ENCODE results near the gene ELP5.

Gene ELP5

DNA sequence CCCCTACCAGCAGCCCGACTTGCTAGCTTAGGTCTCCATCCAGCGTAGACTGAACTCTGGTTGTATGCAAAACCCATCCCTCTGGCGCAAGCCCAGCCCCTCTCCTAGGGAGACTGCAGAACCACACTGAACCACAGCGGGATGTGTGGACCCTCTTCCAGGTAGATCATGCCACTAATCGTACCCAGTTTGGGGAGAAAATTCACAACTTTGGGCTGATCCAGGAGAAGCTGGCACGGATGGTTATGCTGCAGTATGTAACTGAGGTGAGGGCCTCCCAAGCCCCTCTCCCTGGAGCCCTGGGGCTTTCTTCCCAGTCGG lies 29.1 kb upstream of the ELP5 start:
- no peak overlapping the region for H3K27ac ChIP-seq (ENCODE audit: low read length)
- ATAC-seq (ENCODE audit: insufficient read depth, low read depth) = no peak
- no peaks in the 10 kb centered on the region for H3K27me3 ChIP-seq (ENCODE audit: insufficient read depth, low read length, poor library complexity)
- peaks cover 72% of the 10 kb centered on the region for H3K36me3 ChIP-seq (ENCODE audit: insufficient read depth, low read length)
- no peaks in the 10 kb centered on the region for H3K9me3 ChIP-seq (ENCODE audit: insufficient read depth, low read length, severe bottlenecking)
- H2AFZ ChIP-seq (ENCODE audit: low read depth, low read length) = no peak overlapping the region
- H3K79me2 ChIP-seq (ENCODE audit: insufficient read depth, low read length) = peaks cover 26% of the 10 kb centered on the region
- peaks cover 42% of the 10 kb centered on the region for H3K4me1 ChIP-seq (ENCODE audit: insufficient read depth, low read length)
- no peak overlapping the region for H3K4me3 ChIP-seq (ENCODE audit: low read depth in 1 of 2, low read length in 2 of 2)
- no peak for TF ChIP-seq EZH2 (IDR thresholded peaks at IDR 0.05; ENCODE audit: borderline replicate concordance, low read depth, low read length, severe bottlenecking)
- TF ChIP-seq, protein P1, sequence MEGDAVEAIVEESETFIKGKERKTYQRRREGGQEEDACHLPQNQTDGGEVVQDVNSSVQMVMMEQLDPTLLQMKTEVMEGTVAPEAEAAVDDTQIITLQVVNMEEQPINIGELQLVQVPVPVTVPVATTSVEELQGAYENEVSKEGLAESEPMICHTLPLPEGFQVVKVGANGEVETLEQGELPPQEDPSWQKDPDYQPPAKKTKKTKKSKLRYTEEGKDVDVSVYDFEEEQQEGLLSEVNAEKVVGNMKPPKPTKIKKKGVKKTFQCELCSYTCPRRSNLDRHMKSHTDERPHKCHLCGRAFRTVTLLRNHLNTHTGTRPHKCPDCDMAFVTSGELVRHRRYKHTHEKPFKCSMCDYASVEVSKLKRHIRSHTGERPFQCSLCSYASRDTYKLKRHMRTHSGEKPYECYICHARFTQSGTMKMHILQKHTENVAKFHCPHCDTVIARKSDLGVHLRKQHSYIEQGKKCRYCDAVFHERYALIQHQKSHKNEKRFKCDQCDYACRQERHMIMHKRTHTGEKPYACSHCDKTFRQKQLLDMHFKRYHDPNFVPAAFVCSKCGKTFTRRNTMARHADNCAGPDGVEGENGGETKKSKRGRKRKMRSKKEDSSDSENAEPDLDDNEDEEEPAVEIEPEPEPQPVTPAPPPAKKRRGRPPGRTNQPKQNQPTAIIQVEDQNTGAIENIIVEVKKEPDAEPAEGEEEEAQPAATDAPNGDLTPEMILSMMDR (IDR thresholded peaks at IDR 0.05; ENCODE audit: borderline replicate concordance, extremely low read depth, low read length, poor library complexity, severe bottlenecking) = no peak
- no peak overlapping the region for H3K4me2 ChIP-seq (ENCODE audit: insufficient read depth, low read length)
- H3K9ac ChIP-seq (ENCODE audit: low read depth, low read length) = no peak overlapping the region
- H4K20me1 ChIP-seq (ENCODE audit: insufficient read depth, low read length) = peaks cover 38% of the 10 kb centered on the region
- DNase-seq = no peak

DNA sequence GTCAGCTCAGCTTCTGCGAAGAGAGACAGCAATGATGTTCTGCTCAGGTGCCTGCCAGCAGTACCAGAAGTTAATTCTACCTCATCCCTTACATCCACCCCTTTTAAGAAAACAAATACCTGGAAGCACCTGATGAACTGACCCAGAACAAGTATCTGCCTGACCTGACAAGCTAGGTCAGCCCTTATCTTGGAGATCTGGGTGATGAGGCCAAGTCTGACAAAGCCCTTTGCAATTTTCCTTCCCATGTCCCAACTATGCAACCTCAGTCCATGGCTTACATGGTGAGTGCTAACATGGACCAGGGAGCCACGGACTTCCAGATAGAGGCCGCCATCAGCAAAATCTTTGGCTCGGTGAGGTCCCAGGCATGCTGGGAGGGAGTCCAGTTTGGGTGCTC lies 28.6 kb upstream of the ELP5 start:
- DNase-seq (no peak), ATAC-seq (ENCODE audit: insufficient read depth, low read depth) (no peak)
- H4K20me1 ChIP-seq (ENCODE audit: insufficient read depth, low read length) = peaks cover 38% of the 10 kb centered on the region
- no peaks in the 10 kb centered on the region for H3K27me3 ChIP-seq (ENCODE audit: insufficient read depth, low read length, poor library complexity)
- no peak overlapping the region for H3K9ac ChIP-seq (ENCODE audit: low read depth, low read length)
- no peak overlapping the region for H3K4me3 ChIP-seq (ENCODE audit: low read depth in 1 of 2, low read length in 2 of 2)
- no peak overlapping the region for H3K4me2 ChIP-seq (ENCODE audit: insufficient read depth, low read length)
- H2AFZ ChIP-seq (ENCODE audit: low read depth, low read length) = no peak overlapping the region
- H3K79me2 ChIP-seq (ENCODE audit: insufficient read depth, low read length) = peaks cover 26% of the 10 kb centered on the region
- peaks cover 38% of the 10 kb centered on the region for H3K4me1 ChIP-seq (ENCODE audit: insufficient read depth, low read length)
- TF ChIP-seq EZH2 (IDR thresholded peaks at IDR 0.05; ENCODE audit: borderline replicate concordance, low read depth, low read length, severe bottlenecking) = no peak
- TF ChIP-seq, protein P1 (IDR thresholded peaks at IDR 0.05; ENCODE audit: borderline replicate concordance, extremely low read depth, low read length, poor library complexity, severe bottlenecking) = no peak
- no peaks in the 10 kb centered on the region for H3K9me3 ChIP-seq (ENCODE audit: insufficient read depth, low read length, severe bottlenecking)
- H3K27ac ChIP-seq (ENCODE audit: low read length) = no peak overlapping the region
- H3K36me3 ChIP-seq (ENCODE audit: insufficient read depth, low read length) = peaks cover 76% of the 10 kb centered on the region

DNA sequence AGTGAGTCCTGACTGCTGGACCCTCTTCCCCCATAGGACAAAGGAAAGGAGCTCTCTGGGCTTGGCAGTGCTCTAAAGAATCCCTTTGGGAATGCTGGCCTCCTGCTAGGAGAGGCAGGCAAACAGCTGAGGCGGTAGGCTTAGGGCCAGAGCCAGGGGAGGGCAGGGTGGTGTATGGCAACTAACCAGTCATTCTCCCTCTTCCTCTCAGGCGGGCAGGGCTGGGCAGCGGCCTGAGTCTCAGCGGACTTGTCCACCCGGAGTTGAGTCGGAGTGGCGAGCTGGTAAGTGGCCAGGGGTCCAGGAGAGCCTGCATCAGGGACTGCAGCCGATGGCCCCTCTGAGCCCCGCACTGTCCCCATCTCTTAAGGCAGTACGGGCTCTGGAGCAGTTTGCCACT lies 27.9 kb upstream of the ELP5 start:
- Histone ChIP-seq H3K4me2 (ENCODE audit: insufficient read depth, low read length) (no peak overlapping the region), H2AFZ (ENCODE audit: low read depth, low read length) (no peak overlapping the region), H3K4me3 (ENCODE audit: low read depth in 1 of 2, low read length in 2 of 2) (no peak overlapping the region), H3K9ac (ENCODE audit: low read depth, low read length) (no peak overlapping the region), H3K27me3 (ENCODE audit: insufficient read depth, low read length, poor library complexity) (no peaks in the 10 kb centered on the region), H4K20me1 (ENCODE audit: insufficient read depth, low read length) (peaks cover 38% of the 10 kb centered on the region), H3K79me2 (ENCODE audit: insufficient read depth, low read length) (peaks cover 29% of the 10 kb centered on the region), H3K36me3 (ENCODE audit: insufficient read depth, low read length) (peaks cover 84% of the 10 kb centered on the region), H3K4me1 (ENCODE audit: insufficient read depth, low read length) (peaks cover 30% of the 10 kb centered on the region), H3K27ac (ENCODE audit: low read length) (no peak overlapping the region), H3K9me3 (ENCODE audit: insufficient read depth, low read length, severe bottlenecking) (no peaks in the 10 kb centered on the region)
- no peak for TF ChIP-seq EZH2 (IDR thresholded peaks at IDR 0.05; ENCODE audit: borderline replicate concordance, low read depth, low read length, severe bottlenecking)
- TF ChIP-seq, protein P1 (IDR thresholded peaks at IDR 0.05; ENCODE audit: borderline replicate concordance, extremely low read depth, low read length, poor library complexity, severe bottlenecking) = no peak
- DNase-seq (no peak), ATAC-seq (ENCODE audit: insufficient read depth, low read depth) (no peak)

DNA sequence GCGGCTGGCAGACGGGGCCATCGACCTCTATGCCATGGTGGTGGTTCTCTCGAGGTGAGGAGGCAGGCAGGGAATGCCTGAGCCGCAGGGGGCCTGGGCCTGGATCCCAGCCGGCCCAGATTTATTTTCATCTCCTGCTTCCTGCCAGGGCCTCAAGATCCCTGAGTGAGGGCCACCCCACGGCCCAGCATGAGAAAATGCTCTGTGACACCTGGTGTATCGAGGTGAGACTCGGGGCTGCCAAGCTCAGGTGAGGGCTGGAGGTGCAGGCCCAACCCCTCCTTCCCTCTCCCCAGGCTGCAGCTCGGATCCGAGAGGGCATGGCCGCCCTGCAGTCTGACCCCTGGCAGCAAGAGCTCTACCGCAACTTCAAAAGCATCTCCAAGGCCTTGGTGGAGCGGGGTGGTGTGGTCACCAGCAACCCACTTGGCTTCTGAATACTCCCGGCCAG lies 27.3 kb upstream of the ELP5 start:
- TF ChIP-seq, protein P1 (IDR thresholded peaks at IDR 0.05; ENCODE audit: borderline replicate concordance, extremely low read depth, low read length, poor library complexity, severe bottlenecking) = no peak
- TF ChIP-seq EZH2 (IDR thresholded peaks at IDR 0.05; ENCODE audit: borderline replicate concordance, low read depth, low read length, severe bottlenecking) = no peak
- Histone ChIP-seq H3K79me2 (ENCODE audit: insufficient read depth, low read length) (peaks cover 33% of the 10 kb centered on the region), H4K20me1 (ENCODE audit: insufficient read depth, low read length) (peaks cover 41% of the 10 kb centered on the region), H3K4me3 (ENCODE audit: low read depth in 1 of 2, low read length in 2 of 2) (no peak overlapping the region), H3K36me3 (ENCODE audit: insufficient read depth, low read length) (peaks cover 89% of the 10 kb centered on the region), H3K9ac (ENCODE audit: low read depth, low read length) (no peak overlapping the region), H3K4me1 (ENCODE audit: insufficient read depth, low read length) (peaks cover 25% of the 10 kb centered on the region), H3K27me3 (ENCODE audit: insufficient read depth, low read length, poor library complexity) (no peaks in the 10 kb centered on the region), H3K9me3 (ENCODE audit: insufficient read depth, low read length, severe bottlenecking) (no peaks in the 10 kb centered on the region), H2AFZ (ENCODE audit: low read depth, low read length) (no peak overlapping the region), H3K4me2 (ENCODE audit: insufficient read depth, low read length) (no peak overlapping the region), H3K27ac (ENCODE audit: low read length) (no peak overlapping the region)
- ATAC-seq (ENCODE audit: insufficient read depth, low read depth) = no peak
- no peak for DNase-seq

Measured in DND-41 (cell line).